ENCODE data around the gene PUM1. TPM values are rescaled to one million over a fixed set of nuclear protein-coding genes. Genes with fewer than 3 reads are reported as not detected.

The PUM1 gene
- total RNA-seq, 1 experiment from 2014 or later = 43.7 TPM

Small RNA genes within 50 kb of the gene (small RNA-seq; reads per million reads assigned to genes)
- gene AL356320.1 = not detected
- gene RN7SL371P = not detected

Other genes starting within 250 kb of the PUM1 start
- gene SDC3, start 157.0 kb downstream of the PUM1 start, total RNA-seq (2014; rRNA removed; shearing (Covaris generic)) = 13.1 and 23.8 TPM in 2 replicates
- gene NKAIN1, start 174.2 kb upstream of the PUM1 start, total RNA-seq (2014; rRNA removed; shearing (Covaris generic)) = 0.58 TPM in 1 of 2 replicates, not detected in the other
- gene SNRNP40, start 231.1 kb upstream of the PUM1 start, total RNA-seq (2014; rRNA removed; shearing (Covaris generic)) = 163 and 207 TPM in 2 replicates
- 25.6 and 32.5 TPM in 2 replicates for gene ZCCHC17, start 231.3 kb upstream of the PUM1 start, total RNA-seq (2014; rRNA removed; shearing (Covaris generic))

Data from HT1080 (cell line).